HG03558 (cell line): ENCODE measurements around the gene TMEM79.

Experiments used
- ATAC-seq: cut with Tn5 transposase; IDR thresholded peaks from one replicate; pipeline ENCODE4 v1.9.1; 2021; ENCODE audit warnings: moderate number of reproducible peaks; ENCODE audit not compliant: unreplicated experiment; ENCODE audit errors: extremely low read depth

The TMEM79 gene

GRCh38 chr1:156262461-156263287 is 21.5 kb upstream of the TMEM79 start:
- no peak for ATAC-seq

GRCh38 chr1:156263288-156263655 is 20.9 kb upstream of the TMEM79 start:
- no peak for ATAC-seq

GRCh38 chr1:156266051-156266450 is 18.1 kb upstream of the TMEM79 start:
- no peak for ATAC-seq

- no peak for ATAC-seq
Measured at GRCh38 chr1:156268336-156268735, 15.8 kb upstream of the TMEM79 start.

- no peak for ATAC-seq
Measured at GRCh38 chr1:156270314-156270713, 13.8 kb upstream of the TMEM79 start.

- ATAC-seq, result no peak
Measured at GRCh38 chr1:156276532-156276931, 7.6 kb upstream of the TMEM79 start.

- no peak for ATAC-seq
Measured at GRCh38 chr1:156276966-156277381, 7.2 kb upstream of the TMEM79 start.

- no peak for ATAC-seq
Measured at GRCh38 chr1:156279837-156280236, 4.3 kb upstream of the TMEM79 start.

GRCh38 chr1:156281281-156281680 is 2.8 kb upstream of the TMEM79 start:
- ATAC-seq, result peak; percentile 32

GRCh38 chr1:156281693-156282478 is 2.2 kb upstream of the TMEM79 start:
- no peak for ATAC-seq

- peak; percentile 71 for ATAC-seq
Measured at GRCh38 chr1:156282479-156283222, 1.5 kb upstream of the TMEM79 start, which contains the start of gene SMG5. TSS of gene SMG5 (minus strand) at chr1:156282825. CDS start at chr1:156282680, 145 bp downstream.

GRCh38 chr1:156283521-156283920 is 604 bp upstream of the TMEM79 start:
- no peak for ATAC-seq

GRCh38 chr1:156284757-156285156 is 632 bp downstream of the TMEM79 start:
- no peak for ATAC-seq

GRCh38 chr1:156285437-156285836 is 1.3 kb downstream of the TMEM79 start:
- no peak for ATAC-seq

GRCh38 chr1:156286061-156286460 is 1.9 kb downstream of the TMEM79 start:
- ATAC-seq, result no peak

- ATAC-seq, result no peak
Measured at GRCh38 chr1:156289857-156290256, 5.7 kb downstream of the TMEM79 start.

- ATAC-seq, result no peak
Measured at GRCh38 chr1:156291226-156292061, 7.3 kb downstream of the TMEM79 start.

GRCh38 chr1:156293098-156293434 is 8.9 kb downstream of the TMEM79 start:
- ATAC-seq, result no peak

- ATAC-seq, result no peak
Measured at GRCh38 chr1:156293895-156294294, 9.8 kb downstream of the TMEM79 start.

GRCh38 chr1:156295391-156295947 is 11.3 kb downstream of the TMEM79 start, which contains the start of gene GLMP:
TSS of gene GLMP (minus strand) at chr1:156295679. CDS start at chr1:156295645, 34 bp downstream.
- no peak for ATAC-seq
